ENCODE data around the gene ZDHHC19. TPM values are rescaled to one million over a fixed set of nuclear protein-coding genes. Genes with fewer than 3 reads are reported as not detected.

Gene ZDHHC19
- total RNA-seq, 1 donor from 2014 or later: 0.31 TPM

DNA sequence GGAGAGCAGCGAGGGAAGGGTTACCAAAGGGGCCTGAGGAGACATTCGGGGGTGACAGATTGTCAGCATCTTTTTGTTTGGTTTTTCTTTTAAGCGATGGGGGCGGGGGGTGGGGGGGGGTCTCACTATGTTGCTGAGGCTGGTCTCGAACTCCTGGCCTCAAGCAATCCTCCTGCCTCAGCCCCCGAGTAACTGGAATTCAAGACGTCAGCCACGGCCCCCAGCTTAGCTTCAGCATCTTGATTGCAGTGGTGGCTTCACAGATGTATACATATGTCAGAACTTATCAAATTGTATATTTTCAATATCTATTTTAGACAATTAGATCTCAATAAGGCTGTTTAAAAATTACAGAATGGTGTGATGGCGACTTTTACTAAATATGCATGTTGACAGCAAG, 30.9 kb downstream of the ZDHHC19 start:
- Mint-ChIP-seq H3K4me1 (peaks cover 48% of the 10 kb centered on the region), H3K27me3 (no peaks in the 10 kb centered on the region), H3K36me3 (ENCODE audit: low read depth) (no peaks in the 10 kb centered on the region), H3K4me3 (peak overlapping the region; percentile 66), H3K27ac (peak overlapping the region; percentile 97), H3K9me3 (no peaks in the 10 kb centered on the region)
- CTCF ChIA-PET: interaction anchor here (1.3 to 3.7 kb wide), 4 partner anchors 12 to 107 kb away, joined by 6 to 36 read pairs (median 6); no protein-coding TSS in a partner anchor
- POLR2A ChIA-PET: interaction anchor here (0.7 to 4.2 kb wide), 13 partner anchors 11 to 110 kb away, joined by 3 to 116 read pairs (median 7); partner anchors contain the start of gene TFRC
- intact Hi-C loops (cut with micrococcal nuclease): no loop called here
- DNase-seq (no peak), ATAC-seq (ENCODE audit: low read depth) (no peak)
- TF ChIP-seq, protein P1, sequence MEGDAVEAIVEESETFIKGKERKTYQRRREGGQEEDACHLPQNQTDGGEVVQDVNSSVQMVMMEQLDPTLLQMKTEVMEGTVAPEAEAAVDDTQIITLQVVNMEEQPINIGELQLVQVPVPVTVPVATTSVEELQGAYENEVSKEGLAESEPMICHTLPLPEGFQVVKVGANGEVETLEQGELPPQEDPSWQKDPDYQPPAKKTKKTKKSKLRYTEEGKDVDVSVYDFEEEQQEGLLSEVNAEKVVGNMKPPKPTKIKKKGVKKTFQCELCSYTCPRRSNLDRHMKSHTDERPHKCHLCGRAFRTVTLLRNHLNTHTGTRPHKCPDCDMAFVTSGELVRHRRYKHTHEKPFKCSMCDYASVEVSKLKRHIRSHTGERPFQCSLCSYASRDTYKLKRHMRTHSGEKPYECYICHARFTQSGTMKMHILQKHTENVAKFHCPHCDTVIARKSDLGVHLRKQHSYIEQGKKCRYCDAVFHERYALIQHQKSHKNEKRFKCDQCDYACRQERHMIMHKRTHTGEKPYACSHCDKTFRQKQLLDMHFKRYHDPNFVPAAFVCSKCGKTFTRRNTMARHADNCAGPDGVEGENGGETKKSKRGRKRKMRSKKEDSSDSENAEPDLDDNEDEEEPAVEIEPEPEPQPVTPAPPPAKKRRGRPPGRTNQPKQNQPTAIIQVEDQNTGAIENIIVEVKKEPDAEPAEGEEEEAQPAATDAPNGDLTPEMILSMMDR (IDR thresholded peaks at IDR 0.05): no peak

GRCh38 chr3:196179380-196180308, 31.6 kb downstream of the ZDHHC19 start:
- Mint-ChIP-seq H3K4me1 (peaks cover 48% of the 10 kb centered on the region), H3K9me3 (no peaks in the 10 kb centered on the region), H3K36me3 (ENCODE audit: low read depth) (no peaks in the 10 kb centered on the region), H3K27me3 (no peaks in the 10 kb centered on the region), H3K4me3 (peak overlapping the region; percentile 66), H3K27ac (peak overlapping the region; percentile 97)
- TF ChIP-seq, protein P1 (IDR thresholded peaks at IDR 0.05): no peak
- ChIA-PET POLR2A (interaction anchor here (0.6 to 4.2 kb wide), 20 partner anchors 8 to 109 kb away, joined by 3 to 116 read pairs (median 5); partner anchors contain the start of gene TFRC), CTCF (interaction anchor here (0.7 to 3.7 kb wide), 9 partner anchors 10 to 106 kb away, joined by 3 to 36 read pairs (median 4); no protein-coding TSS in a partner anchor)
- DNase-seq (peak; percentile 73), ATAC-seq (ENCODE audit: low read depth) (peak; percentile 80)
- intact Hi-C loops (cut with micrococcal nuclease): loop anchor here (1.0 to 2.0 kb wide), 5 partner anchors 13 to 106 kb away; partner anchors contain the start of gene TFRC

GRCh38 chr3:196178993-196179379, 32.2 kb downstream of the ZDHHC19 start:
- Mint-ChIP-seq H3K4me1 (peaks cover 47% of the 10 kb centered on the region), H3K27ac (peak overlapping the region; percentile 97), H3K9me3 (no peaks in the 10 kb centered on the region), H3K27me3 (no peaks in the 10 kb centered on the region), H3K36me3 (ENCODE audit: low read depth) (no peaks in the 10 kb centered on the region), H3K4me3 (peak overlapping the region; percentile 66)
- intact Hi-C loops (cut with micrococcal nuclease): loop anchor here (1.0 to 2.0 kb wide), 5 partner anchors 13 to 106 kb away; partner anchors contain the start of gene TFRC
- POLR2A ChIA-PET: interaction anchor here (0.8 to 4.2 kb wide), 15 partner anchors 9 to 108 kb away, joined by 3 to 116 read pairs (median 7); partner anchors contain the start of gene TFRC
- CTCF ChIA-PET: interaction anchor here (0.7 to 3.7 kb wide), 5 partner anchors 11 to 106 kb away, joined by 3 to 36 read pairs (median 3); no protein-coding TSS in a partner anchor
- TF ChIP-seq, protein P1 (IDR thresholded peaks at IDR 0.05): no peak
- ATAC-seq (ENCODE audit: low read depth): no peak
- no peak for DNase-seq

GRCh38 chr3:196177967-196178366, 33.2 kb downstream of the ZDHHC19 start:
- POLR2A ChIA-PET: interaction anchor here (2.1 kb wide), 1 partner anchor 102 kb away, joined by 7 read pairs; no protein-coding TSS in a partner anchor
- intact Hi-C loops (cut with micrococcal nuclease): loop anchor here (2.0 kb wide), 1 partner anchor 63 kb away; no protein-coding TSS in a partner anchor
- Mint-ChIP-seq H3K27me3 (no peaks in the 10 kb centered on the region), H3K4me1 (peaks cover 40% of the 10 kb centered on the region), H3K4me3 (no peak overlapping the region), H3K27ac (peak overlapping the region; percentile 22), H3K9me3 (no peaks in the 10 kb centered on the region), H3K36me3 (ENCODE audit: low read depth) (no peaks in the 10 kb centered on the region)
- DNase-seq: no peak
- CTCF ChIA-PET: no interaction called here
- no peak for ATAC-seq (ENCODE audit: low read depth)
- TF ChIP-seq, protein P1 (IDR thresholded peaks at IDR 0.05): no peak

- POLR2A ChIA-PET: no interaction called here
- H3K9me3 Mint-ChIP-seq: no peaks in the 10 kb centered on the region
- H3K27ac Mint-ChIP-seq: peak overlapping the region; percentile 22
Observed at GRCh38 chr3:196177567-196177966, 33.6 kb downstream of the ZDHHC19 start.

More at GRCh38 chr3:196177567-196177966, 33.6 kb downstream of the ZDHHC19 start:
- H3K4me1 Mint-ChIP-seq: peaks cover 37% of the 10 kb centered on the region
- no peaks in the 10 kb centered on the region for H3K27me3 Mint-ChIP-seq
- no peak for DNase-seq
- H3K4me3 Mint-ChIP-seq: no peak overlapping the region
- CTCF ChIA-PET: no interaction called here
- no peaks in the 10 kb centered on the region for H3K36me3 Mint-ChIP-seq (ENCODE audit: low read depth)
- ATAC-seq (ENCODE audit: low read depth): no peak
- intact Hi-C loops (cut with micrococcal nuclease): no loop called here
- TF ChIP-seq, protein P1 (IDR thresholded peaks at IDR 0.05): no peak

All from activated B cell treated with CpG ODN at 0.5 μM for 24 hours (primary cell).